DOHH2 (cell line): Measurements from ENCODE around the gene SAMD4A.

Experiments used
- H3F3A ChIP-seq: fragments of 200-600 bp; sonication (generic), shearing (Covaris generic); 2 replicates; pipeline ENCODE4 v1.6.0; 2016; ENCODE audit warnings: antibody characterized with exemption, mild to moderate bottlenecking; ENCODE audit not compliant: control insufficient read depth, insufficient read depth
- H3K27ac ChIP-seq: fragments of 200-600 bp; sonication (generic); 2 replicates; pipeline ENCODE4 v1.5.1; 2014; ENCODE audit warnings: low read depth, mild to moderate bottlenecking, low read length, moderate library complexity
- H3K27me3 ChIP-seq: fragments of 200-600 bp; sonication (generic); 2 replicates; pipeline ENCODE4 v1.6.1; 2014; ENCODE audit warnings: mild to moderate bottlenecking, low read length, mixed read lengths; ENCODE audit not compliant: control insufficient read depth
- H3K36me3 ChIP-seq: fragments of 200-600 bp; sonication (generic); 2 replicates; pipeline ENCODE4 v1.6.1; 2014; ENCODE audit warnings: mild to moderate bottlenecking, low read length, moderate library complexity, mixed read lengths; ENCODE audit not compliant: control insufficient read depth
- H3K4me1 ChIP-seq: fragments of 200-600 bp; sonication (generic); 2 replicates; pipeline ENCODE4 v1.6.1; 2014; ENCODE audit warnings: mild to moderate bottlenecking, low read length, mixed read lengths; ENCODE audit not compliant: control insufficient read depth
- H3K4me2 ChIP-seq: fragments of 200-600 bp; sonication (generic); 2 replicates; pipeline ENCODE4 v1.6.0; 2014; ENCODE audit warnings: mild to moderate bottlenecking, low read length, moderate library complexity
- H3K4me3 ChIP-seq: fragments of 200-600 bp; sonication (generic); 2 replicates; pipeline ENCODE4 v1.5.1; 2014; ENCODE audit warnings: mild to moderate bottlenecking, low read length, mixed read lengths
- H3K79me2 ChIP-seq: fragments of 200-600 bp; sonication (generic); 2 replicates; pipeline ENCODE4 v1.6.1; 2014; ENCODE audit warnings: mild to moderate bottlenecking, low read length, mixed read lengths; ENCODE audit not compliant: control insufficient read depth
- H3K9me2 ChIP-seq: fragments of 200-600 bp; sonication (generic); replicated peaks from 2 replicates; pipeline ENCODE4 v1.6.1; 2014; ENCODE audit warnings: mild to moderate bottlenecking, low read length, mixed read lengths; ENCODE audit not compliant: control insufficient read depth
- H3K9me3 ChIP-seq: fragments of 200-600 bp; sonication (generic); 2 replicates; pipeline ENCODE4 v1.6.1; 2014; ENCODE audit warnings: antibody characterized with exemption, low read length, mixed read lengths; ENCODE audit not compliant: control insufficient read depth, insufficient read depth
- H4K20me1 ChIP-seq: fragments of 200-600 bp; sonication (generic); 2 replicates; pipeline ENCODE4 v1.6.0; 2014; ENCODE audit warnings: low read depth, mild to moderate bottlenecking, antibody characterized with exemption, low read length, moderate library complexity; ENCODE audit not compliant: control insufficient read depth, insufficient read depth
- CTCF ChIP-seq: fragments of 200-600 bp; sonication (generic); IDR thresholded peaks from one replicate; pipeline ENCODE4 v1.5.1; 2014; ENCODE audit warnings: antibody characterized with exemption, mild to moderate bottlenecking, low read depth, low read length; ENCODE audit not compliant: poor library complexity, severe bottlenecking
- EZH2phosphoT487 ChIP-seq: fragments of 200-600 bp; sonication (generic); IDR thresholded peaks from 2 replicates; pipeline ENCODE4 v1.6.1; 2017; ENCODE audit warnings: borderline replicate concordance, mild to moderate bottlenecking, antibody characterized with exemption, low read length, moderate library complexity, mixed read lengths

Gene SAMD4A

GRCh38 chr14:54708161-54708560 is 141.2 kb downstream of the SAMD4A start:
- H3K79me2 ChIP-seq, result no peaks in the 10 kb centered on the region
- TF ChIP-seq CTCF (no peak), EZH2phosphoT487 (no peak)
- H3K9me3 ChIP-seq, result no peaks in the 10 kb centered on the region
- H3K4me3 ChIP-seq, result no peak overlapping the region
- H3K36me3 ChIP-seq, result no peaks in the 10 kb centered on the region
- H3K27me3 ChIP-seq, result no peaks in the 10 kb centered on the region
- H3K9me2 ChIP-seq, result no peaks in the 10 kb centered on the region
- no peaks in the 10 kb centered on the region for H4K20me1 ChIP-seq
- H3K27ac ChIP-seq, result no peak overlapping the region
- H3K4me1 ChIP-seq, result peaks cover 22% of the 10 kb centered on the region
- no peak overlapping the region for H3K4me2 ChIP-seq
- no peaks in the 10 kb centered on the region for H3F3A ChIP-seq

DNA sequence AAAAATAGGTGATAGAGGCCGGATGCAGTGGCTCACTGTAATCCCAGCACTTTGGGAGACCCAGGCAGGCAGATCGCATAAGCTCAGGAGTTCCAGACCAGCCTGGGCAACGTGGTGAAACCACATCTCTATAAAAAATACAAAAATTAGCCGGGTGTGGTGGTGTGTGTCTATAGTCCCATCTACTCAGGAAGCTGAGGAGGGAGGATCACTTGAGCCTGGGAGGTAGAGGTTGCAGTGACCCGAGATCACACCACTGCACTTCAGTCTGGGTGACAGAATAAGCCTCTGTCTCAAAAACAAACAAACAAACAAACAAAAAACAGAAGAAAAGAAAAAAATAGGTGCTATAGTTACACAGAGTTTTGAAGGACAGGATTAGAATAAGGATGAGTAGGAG is 142.1 kb downstream of the SAMD4A start:
- no peaks in the 10 kb centered on the region for H3K9me3 ChIP-seq
- TF ChIP-seq CTCF, result no peak
- no peak for TF ChIP-seq EZH2phosphoT487
- no peaks in the 10 kb centered on the region for H4K20me1 ChIP-seq
- no peak overlapping the region for H3K27ac ChIP-seq
- no peaks in the 10 kb centered on the region for H3F3A ChIP-seq
- H3K79me2 ChIP-seq, result no peaks in the 10 kb centered on the region
- no peaks in the 10 kb centered on the region for H3K27me3 ChIP-seq
- H3K4me2 ChIP-seq, result no peak overlapping the region
- H3K4me3 ChIP-seq, result no peak overlapping the region
- H3K9me2 ChIP-seq, result no peaks in the 10 kb centered on the region
- H3K36me3 ChIP-seq, result no peaks in the 10 kb centered on the region
- peaks cover 22% of the 10 kb centered on the region for H3K4me1 ChIP-seq

GRCh38 chr14:54709444-54709843 is 142.5 kb downstream of the SAMD4A start:
- no peak overlapping the region for H3K4me3 ChIP-seq
- H3K27ac ChIP-seq, result no peak overlapping the region
- no peak for TF ChIP-seq CTCF
- no peak for TF ChIP-seq EZH2phosphoT487
- H3K36me3 ChIP-seq, result no peaks in the 10 kb centered on the region
- H3K4me2 ChIP-seq, result no peak overlapping the region
- no peaks in the 10 kb centered on the region for H3F3A ChIP-seq
- H3K79me2 ChIP-seq, result no peaks in the 10 kb centered on the region
- H4K20me1 ChIP-seq, result no peaks in the 10 kb centered on the region
- peaks cover 2% of the 10 kb centered on the region; the same call in 1 of the 2 replicates for H3K27me3 ChIP-seq
- peaks cover 22% of the 10 kb centered on the region for H3K4me1 ChIP-seq
- no peaks in the 10 kb centered on the region for H3K9me3 ChIP-seq
- H3K9me2 ChIP-seq, result no peaks in the 10 kb centered on the region

GRCh38 chr14:54709867-54710266 is 142.9 kb downstream of the SAMD4A start:
- H3K4me1 ChIP-seq, result peaks cover 22% of the 10 kb centered on the region
- no peaks in the 10 kb centered on the region for H3F3A ChIP-seq
- no peaks in the 10 kb centered on the region for H3K36me3 ChIP-seq
- TF ChIP-seq EZH2phosphoT487 (no peak), CTCF (no peak)
- peaks cover 2% of the 10 kb centered on the region; the same call in 1 of the 2 replicates for H3K27me3 ChIP-seq
- no peaks in the 10 kb centered on the region for H3K9me2 ChIP-seq
- H3K9me3 ChIP-seq, result no peaks in the 10 kb centered on the region
- no peak overlapping the region for H3K4me3 ChIP-seq
- no peaks in the 10 kb centered on the region for H3K79me2 ChIP-seq
- H3K4me2 ChIP-seq, result no peak overlapping the region
- H4K20me1 ChIP-seq, result no peaks in the 10 kb centered on the region
- no peak overlapping the region for H3K27ac ChIP-seq
